Effector memory CD8-positive, alpha-beta T cell (primary cell): ENCODE data around the gene KMT2B.

ENCODE experiments used
- ATAC-seq: fragments of 150-1000 bp; cut with Tn5 transposase; replicated peaks from 2 replicates; pipeline ENCODE4 v1.10.0; 2021; ENCODE audit warnings: mild to moderate bottlenecking, moderate library complexity
- DNase-seq, 3 experiments: peaks; one replicate each; pipeline ENCODE4 v3.0.0; 2021
- H3K27ac Mint-ChIP-seq, 2 donors: one replicate each; pipeline ENCODE4 v1.8.0; 2022; ENCODE audit warnings: mild to moderate bottlenecking in 2 of 2, mixed read lengths in 2 of 2, moderate library complexity in 2 of 2
- H3K27me3 Mint-ChIP-seq, 2 donors: one replicate each; pipeline ENCODE4 v1.8.0; 2022; ENCODE audit warnings: mixed read lengths in 2 of 2
- H3K36me3 Mint-ChIP-seq: one replicate; pipeline ENCODE4 v1.8.0; 2022; ENCODE audit warnings: mild to moderate bottlenecking, moderate library complexity, mixed read lengths; ENCODE audit not compliant: insufficient read depth
- H3K4me1 Mint-ChIP-seq, 2 donors: one replicate each; pipeline ENCODE4 v1.8.0; 2022; ENCODE audit warnings: low read depth in 2 of 2, mixed read lengths in 2 of 2
- H3K4me3 Mint-ChIP-seq, 2 donors: one replicate each; pipeline ENCODE4 v1.8.0; 2022; ENCODE audit warnings: mild to moderate bottlenecking in 2 of 2, mixed read lengths in 2 of 2, moderate library complexity in 2 of 2
- H3K9me3 Mint-ChIP-seq, 2 donors: one replicate each; pipeline ENCODE4 v1.8.0; 2022; ENCODE audit warnings: mixed read lengths in 2 of 2

Gene KMT2B

DNA sequence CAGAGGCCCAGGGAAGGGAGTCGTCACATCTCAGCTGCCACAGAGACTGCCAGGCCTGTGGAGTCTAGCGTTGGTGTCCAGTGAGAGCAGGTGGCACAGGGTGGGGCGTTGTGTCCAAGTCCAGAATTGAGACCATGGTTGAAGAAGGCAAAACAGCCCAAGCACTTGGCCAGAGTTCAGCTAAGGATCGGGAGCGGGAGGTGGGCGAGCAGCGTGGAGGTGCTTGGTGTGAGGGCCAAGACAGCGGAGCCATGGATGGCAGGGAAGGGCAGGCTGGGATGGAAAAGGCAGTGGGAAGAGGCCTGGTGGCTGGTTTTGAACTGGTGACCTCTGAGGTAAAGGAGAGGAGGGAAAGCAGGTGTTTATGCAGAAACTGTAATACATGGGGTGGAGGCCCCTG, 16.5 kb downstream of the KMT2B start:
- H3K4me1 Mint-ChIP-seq = peaks cover 16 to 18% of the 10 kb centered on the region in 2 donors
- ATAC-seq = no peak
- no peaks in the 10 kb centered on the region for H3K9me3 Mint-ChIP-seq
- no peaks in the 10 kb centered on the region for H3K27me3 Mint-ChIP-seq
- DNase-seq = no peak
- H3K4me3 Mint-ChIP-seq = no peak overlapping the region
- peaks cover 74% of the 10 kb centered on the region for H3K36me3 Mint-ChIP-seq
- peak overlapping the region in 1 of 2 donors; percentile 45 for H3K27ac Mint-ChIP-seq

- ATAC-seq = no peak
- H3K36me3 Mint-ChIP-seq = peaks cover 71% of the 10 kb centered on the region
- no peaks in the 10 kb centered on the region for H3K9me3 Mint-ChIP-seq
- H3K27me3 Mint-ChIP-seq = no peaks in the 10 kb centered on the region
- DNase-seq = no peak
- H3K4me3 Mint-ChIP-seq = no peak overlapping the region
- peak overlapping the region in 1 of 2 donors; percentile 16 for H3K27ac Mint-ChIP-seq
- H3K4me1 Mint-ChIP-seq = peaks cover 15 to 23% of the 10 kb centered on the region in 2 donors
Observed at GRCh38 chr19:35734889-35735288, 17.1 kb downstream of the KMT2B start.

DNA sequence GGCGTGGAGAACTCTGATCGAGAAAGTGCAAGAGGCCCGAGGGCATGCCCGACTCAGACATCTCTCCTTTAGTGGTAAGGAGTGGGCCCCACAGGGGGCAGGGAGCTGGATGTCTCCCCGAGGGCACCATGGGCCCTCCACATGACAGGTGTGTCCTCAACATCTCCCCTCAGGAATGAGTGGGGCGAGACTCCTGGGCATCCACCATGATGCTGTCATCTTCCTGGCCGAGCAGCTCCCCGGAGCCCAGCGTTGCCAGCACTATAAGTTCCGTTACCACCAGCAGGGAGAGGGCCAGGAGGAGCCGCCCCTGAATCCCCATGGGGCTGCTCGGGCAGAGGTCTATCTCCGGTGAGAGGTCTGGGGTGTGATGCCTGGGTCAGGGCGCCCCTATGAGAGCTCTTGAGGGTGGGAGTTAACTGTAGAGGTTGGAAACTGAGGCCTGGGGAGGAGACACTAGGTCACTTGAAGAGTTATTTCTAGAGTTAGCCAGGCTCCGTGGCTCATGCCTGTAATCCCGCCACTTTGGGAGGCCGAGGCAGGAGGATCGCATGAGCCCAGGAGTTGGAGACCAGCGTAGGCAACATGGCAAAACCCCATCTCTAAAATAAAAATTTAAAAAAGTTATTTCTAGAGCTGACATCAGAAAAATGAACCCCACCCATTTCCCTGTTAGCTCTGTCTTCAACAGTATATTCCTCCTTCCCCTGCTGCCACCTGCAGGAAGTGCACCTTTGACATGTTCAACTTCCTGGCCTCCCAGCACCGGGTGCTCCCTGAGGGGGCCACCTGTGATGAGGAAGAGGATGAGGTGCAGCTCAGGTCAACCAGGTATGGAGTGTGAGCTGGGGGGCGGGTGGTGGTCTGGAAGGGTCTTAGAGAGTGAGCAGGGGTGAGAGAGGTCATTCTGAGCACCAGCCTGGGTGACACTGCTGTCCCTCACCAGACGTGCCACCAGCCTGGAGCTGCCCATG, 19.4 kb downstream of the KMT2B start:
- H3K36me3 Mint-ChIP-seq = peaks cover 57% of the 10 kb centered on the region
- no peaks in the 10 kb centered on the region for H3K27me3 Mint-ChIP-seq
- no peaks in the 10 kb centered on the region for H3K9me3 Mint-ChIP-seq
- DNase-seq = no peak
- H3K4me1 Mint-ChIP-seq = peaks cover 18 to 30% of the 10 kb centered on the region in 2 donors
- peak overlapping the region in 1 of 2 donors; percentile 69 for H3K27ac Mint-ChIP-seq
- no peak for ATAC-seq
- no peak overlapping the region for H3K4me3 Mint-ChIP-seq

DNA sequence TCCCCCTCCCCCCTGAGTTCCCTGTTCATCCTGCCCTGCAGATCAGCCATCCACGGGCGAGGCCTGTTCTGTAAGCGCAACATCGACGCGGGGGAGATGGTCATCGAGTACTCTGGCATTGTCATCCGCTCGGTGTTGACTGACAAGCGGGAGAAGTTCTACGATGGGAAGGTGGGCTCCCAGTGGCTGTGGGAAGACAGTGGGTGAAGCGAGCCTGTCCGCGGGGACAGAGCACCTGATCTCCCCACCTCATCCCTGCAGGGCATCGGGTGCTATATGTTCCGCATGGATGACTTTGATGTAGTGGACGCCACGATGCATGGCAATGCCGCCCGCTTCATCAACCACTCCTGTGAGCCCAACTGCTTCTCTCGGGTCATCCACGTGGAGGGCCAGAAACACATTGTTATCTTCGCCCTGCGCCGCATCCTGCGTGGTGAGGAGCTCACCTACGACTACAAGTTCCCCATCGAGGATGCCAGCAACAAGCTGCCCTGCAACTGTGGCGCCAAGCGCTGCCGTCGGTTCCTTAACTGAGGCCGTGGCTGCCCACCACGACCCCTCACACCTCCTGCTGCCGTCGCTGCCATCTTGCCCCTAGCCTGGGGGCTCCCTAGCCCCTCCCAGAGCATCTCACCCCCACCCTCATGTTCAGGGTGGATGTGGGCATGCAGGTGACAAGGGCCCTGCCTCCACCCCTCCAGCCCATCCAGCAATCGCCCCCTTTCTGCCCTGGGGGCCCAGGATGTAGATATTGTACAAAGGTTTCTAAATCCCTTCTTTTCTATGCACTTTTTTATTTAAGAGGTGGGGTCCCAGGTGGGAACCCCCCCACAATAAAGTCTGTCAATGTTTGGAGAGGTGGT, 20.5 kb downstream of the KMT2B start:
- peak overlapping the region; percentile 25 to 44 for H3K4me3 Mint-ChIP-seq
- H3K36me3 Mint-ChIP-seq = peaks cover 50% of the 10 kb centered on the region

DNA sequence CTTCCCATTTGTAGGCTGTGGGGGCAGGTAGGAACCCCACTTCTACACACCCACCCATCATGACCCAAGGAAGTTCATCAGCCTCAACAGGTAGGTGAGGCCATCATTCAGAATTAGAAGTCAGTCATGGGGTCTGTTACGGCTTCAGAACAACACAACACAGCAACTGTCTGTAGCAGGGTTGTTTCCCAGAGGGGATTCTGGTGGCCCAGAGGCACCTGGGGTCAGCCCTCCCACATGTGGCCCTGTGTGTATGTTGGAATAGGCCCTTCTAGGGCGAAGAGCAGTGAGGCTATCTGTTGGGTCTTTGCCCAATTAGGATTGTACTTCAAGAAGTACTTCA, 21.1 kb downstream of the KMT2B start:
- Mint-ChIP-seq H3K4me3 (peak overlapping the region; percentile 25 to 44), H3K9me3 (no peaks in the 10 kb centered on the region), H3K27me3 (no peaks in the 10 kb centered on the region), H3K4me1 (peaks cover 27 to 37% of the 10 kb centered on the region in 2 donors), H3K36me3 (peaks cover 47% of the 10 kb centered on the region), H3K27ac (no peak overlapping the region)
- no peak for ATAC-seq
- no peak for DNase-seq

More for the DNA sequence above, 20.5 kb downstream of the KMT2B start:
- peaks cover 25 to 38% of the 10 kb centered on the region in 2 donors for H3K4me1 Mint-ChIP-seq
- DNase-seq = no peak
- H3K27me3 Mint-ChIP-seq = no peaks in the 10 kb centered on the region
- peak overlapping the region in 1 of 2 donors; percentile 69 for H3K27ac Mint-ChIP-seq
- no peaks in the 10 kb centered on the region for H3K9me3 Mint-ChIP-seq
- ATAC-seq = no peak

- Mint-ChIP-seq H3K36me3 (peaks cover 46% of the 10 kb centered on the region), H3K4me1 (peaks cover 28 to 38% of the 10 kb centered on the region in 2 donors), H3K27ac (no peak overlapping the region), H3K9me3 (no peaks in the 10 kb centered on the region), H3K4me3 (peak overlapping the region; percentile 44 to 86), H3K27me3 (no peaks in the 10 kb centered on the region)
- ATAC-seq = no peak
- DNase-seq = no peak
Observed at GRCh38 chr19:35739275-35740107, 21.7 kb downstream of the KMT2B start.

DNA sequence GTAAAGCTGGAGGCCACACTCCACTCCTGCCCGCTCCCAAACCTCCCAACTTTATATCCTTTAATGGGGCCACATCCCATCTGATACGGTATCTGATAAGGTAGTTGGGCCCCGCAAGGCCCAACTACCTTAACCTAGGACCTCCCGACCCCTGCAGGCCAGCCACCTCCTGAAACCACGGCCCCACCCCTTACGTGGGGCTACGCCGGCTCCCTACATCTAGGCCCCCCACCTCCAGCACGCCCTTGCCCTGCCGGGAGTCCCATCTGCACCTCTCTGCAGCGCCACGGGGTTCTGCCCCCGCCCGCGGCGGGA, 22.3 kb downstream of the KMT2B start:
- ATAC-seq = peak; percentile 7
- no peaks in the 10 kb centered on the region for H3K9me3 Mint-ChIP-seq
- peak overlapping the region in 1 of 2 donors; percentile 93 for H3K27ac Mint-ChIP-seq
- peaks cover 47% of the 10 kb centered on the region for H3K36me3 Mint-ChIP-seq
- peak overlapping the region; percentile 86 to 94 for H3K4me3 Mint-ChIP-seq
- no peak for DNase-seq
- peaks cover 30 to 41% of the 10 kb centered on the region in 2 donors for H3K4me1 Mint-ChIP-seq
- H3K27me3 Mint-ChIP-seq = no peaks in the 10 kb centered on the region

GRCh38 chr19:35740423-35741202, 22.8 kb downstream of the KMT2B start:
- Mint-ChIP-seq H3K27ac (peak overlapping the region; percentile 22 to 93), H3K36me3 (peaks cover 47% of the 10 kb centered on the region), H3K4me3 (peak overlapping the region; percentile 86 to 94), H3K9me3 (no peaks in the 10 kb centered on the region), H3K27me3 (no peaks in the 10 kb centered on the region), H3K4me1 (peaks cover 34 to 44% of the 10 kb centered on the region in 2 donors)
- peak; percentile 91 to 94 (median 91) for DNase-seq
- peak; percentile 63 for ATAC-seq

- Mint-ChIP-seq H3K4me3 (peak overlapping the region; percentile 86 to 94), H3K27me3 (no peaks in the 10 kb centered on the region), H3K27ac (peak overlapping the region; percentile 22 to 93), H3K36me3 (peaks cover 45% of the 10 kb centered on the region), H3K4me1 (peaks cover 39 to 46% of the 10 kb centered on the region in 2 donors), H3K9me3 (no peaks in the 10 kb centered on the region)
- DNase-seq (no peak), ATAC-seq (no peak)
Observed at GRCh38 chr19:35741203-35741515, 23.4 kb downstream of the KMT2B start.

DNA sequence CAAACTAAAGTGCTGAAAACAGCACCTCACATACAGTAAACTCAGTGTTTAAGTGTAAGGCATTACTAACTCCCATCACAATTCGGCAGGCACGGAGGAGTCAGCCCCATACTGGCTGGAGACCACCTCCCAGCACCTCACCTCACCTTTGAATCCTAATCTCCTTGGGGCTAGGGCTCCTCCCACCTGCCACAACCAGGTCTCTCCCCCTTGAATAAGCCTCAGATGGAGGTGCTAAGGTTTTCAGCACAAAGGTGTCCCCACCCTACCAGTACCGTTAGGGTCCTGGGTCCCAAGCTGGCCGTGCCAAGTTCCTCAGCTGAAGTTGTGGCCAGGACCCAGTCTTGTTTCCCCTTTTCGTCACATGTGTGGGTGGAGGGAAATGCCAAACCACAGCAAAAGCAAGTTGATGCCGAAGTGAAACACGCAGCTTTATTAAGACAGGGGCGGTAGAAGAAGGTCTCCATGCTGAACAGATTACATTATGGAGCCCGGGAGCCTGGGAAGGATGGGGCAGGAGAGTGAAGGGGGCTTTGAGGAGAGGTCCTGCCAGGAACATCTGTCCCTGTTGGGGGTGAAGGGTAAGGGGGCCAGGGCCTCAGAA, 24.4 kb downstream of the KMT2B start, which contains the start of gene IGFLR1:
TSS of gene IGFLR1 (minus strand) at position 332 of the 604 bp plus-strand sequence. CDS start 1,272 bp downstream, outside the sequence.
- Mint-ChIP-seq H3K4me1 (peaks cover 45 to 49% of the 10 kb centered on the region in 2 donors), H3K36me3 (peaks cover 40% of the 10 kb centered on the region), H3K9me3 (no peaks in the 10 kb centered on the region), H3K4me3 (peak within 1 kb of the TSS; percentile 86 to 94), H3K27ac (peak within 1 kb of the TSS; percentile 87 to 93), H3K27me3 (no peaks in the 10 kb centered on the region)
- ATAC-seq (peak; percentile 2), DNase-seq (peak; percentile 52 to 55 (median 53))

DNA sequence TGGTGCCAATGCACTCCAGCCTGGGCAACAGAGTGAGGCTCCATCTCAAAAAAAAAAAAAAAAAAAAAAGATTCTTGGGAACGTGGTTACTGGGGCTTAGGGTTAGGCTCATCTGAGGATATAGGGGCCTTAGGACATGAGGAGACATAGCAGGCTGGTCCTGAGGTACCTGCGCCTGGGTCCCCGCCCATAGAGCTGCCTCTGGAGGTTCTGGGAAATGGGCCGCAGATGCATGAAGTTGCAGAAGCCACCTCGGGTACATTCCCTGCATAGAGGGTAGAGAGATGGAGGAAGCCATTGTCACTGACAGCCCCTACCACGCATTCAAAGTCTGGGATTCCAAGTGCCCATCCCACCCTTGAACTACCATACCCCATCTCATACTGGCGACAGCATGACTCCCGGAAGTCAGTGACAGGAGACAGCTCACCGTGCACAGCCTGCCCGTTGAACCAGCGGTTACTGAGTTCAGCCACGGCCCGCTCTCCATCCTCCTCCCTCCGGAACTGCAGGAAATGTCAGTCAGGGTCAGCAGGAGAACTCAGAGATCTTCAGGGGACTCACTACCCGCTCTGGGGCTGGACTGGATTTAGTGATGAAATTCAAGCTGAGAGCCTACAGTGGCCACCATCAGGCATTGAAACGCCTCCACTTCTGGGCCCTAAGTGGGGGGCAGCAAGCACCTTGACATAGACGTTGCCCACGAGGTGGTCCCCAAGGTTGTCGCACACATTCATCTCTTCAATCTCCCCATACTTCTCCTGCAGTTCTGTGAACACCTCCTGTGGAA, 26.0 kb downstream of the KMT2B start:
- no peaks in the 10 kb centered on the region for H3K27me3 Mint-ChIP-seq
- no peak for ATAC-seq

More for the DNA sequence above, 26.0 kb downstream of the KMT2B start:
- Mint-ChIP-seq H3K36me3 (peaks cover 36% of the 10 kb centered on the region), H3K9me3 (no peaks in the 10 kb centered on the region), H3K4me1 (peaks cover 54 to 57% of the 10 kb centered on the region in 2 donors), H3K4me3 (peak overlapping the region; percentile 86 to 94), H3K27ac (peak overlapping the region in 1 of 2 donors; percentile 98)
- no peak for DNase-seq
